CD1c-positive myeloid dendritic cell (primary cell): Measurements from ENCODE around the gene RNF4.
"Not testable (repeated sequence)": the region's sequence is repeated elsewhere in the genome, so short reads cannot be mapped to it uniquely, and the experiment has no call there.

ENCODE experiments used
- DNase-seq: peaks from one replicate; pipeline ENCODE4 v3.0.0-alpha.2; 2016; ENCODE audit errors: extremely low spot score

RNF4 gene

GRCh38 chr4:2534904-2535375 lies 66.0 kb downstream of the RNF4 start:
- DNase-seq: no peak

GRCh38 chr4:2535376-2536192 lies 66.7 kb downstream of the RNF4 start:
- peak; percentile 74 for DNase-seq

GRCh38 chr4:2536193-2537010 lies 67.5 kb downstream of the RNF4 start, which contains the start of gene FAM193A:
FAM193A (plus strand) TSS chr4:2536647; CDS start chr4:2536916, 269 bp downstream.
- DNase-seq: peak; percentile 99

- DNase-seq: peak; percentile 57
Observed at GRCh38 chr4:2537011-2537830, 68.3 kb downstream of the RNF4 start.

- not testable (repeated sequence) for DNase-seq
Observed at GRCh38 chr4:2543580-2544191, 74.8 kb downstream of the RNF4 start.

GRCh38 chr4:2545321-2546013 lies 76.6 kb downstream of the RNF4 start:
- no peak for DNase-seq

GRCh38 chr4:2546286-2546823 lies 77.4 kb downstream of the RNF4 start:
- DNase-seq: no peak

GRCh38 chr4:2546961-2547691 lies 78.2 kb downstream of the RNF4 start:
- not testable (repeated sequence) for DNase-seq

- DNase-seq: no peak
Observed at GRCh38 chr4:2551118-2551517, 82.2 kb downstream of the RNF4 start.

GRCh38 chr4:2552806-2553205 lies 83.9 kb downstream of the RNF4 start:
- DNase-seq: no peak

GRCh38 chr4:2558301-2558700 lies 89.4 kb downstream of the RNF4 start:
- DNase-seq: no peak

GRCh38 chr4:2560167-2560566 lies 91.3 kb downstream of the RNF4 start:
- no peak for DNase-seq
